Keratinocyte (primary cell): ENCODE results near the gene CACNA2D1. TPM values are rescaled to one million over a fixed set of nuclear protein-coding genes. Genes with fewer than 3 reads are reported as not detected.

Source experiments
- DNase-seq: peaks from one replicate; pipeline ENCODE4 v3.0.0-alpha.2; 2011; ENCODE audit warnings: low read depth, missing footprints, low spot score
- FAIRE-seq: peaks from 2 replicates; lab custom pipeline; 2011; peaks lifted over from hg19 to GRCh38; lab: Jason Lieb, UNC
- H2AFZ ChIP-seq: 2 replicates; pipeline ENCODE4 v1.6.0; 2012; ENCODE audit warnings: low read length, control low read depth, inconsistent platforms; ENCODE audit not compliant: control insufficient read depth
- H3K27ac ChIP-seq: 2 replicates; pipeline ENCODE4 v1.5.1; 2011; ENCODE audit warnings: low read length; ENCODE audit not compliant: control insufficient read depth, insufficient read depth
- H3K27me3 ChIP-seq: 3 replicates; pipeline ENCODE4 v1.6.0; 2011; ENCODE audit warnings: low read length; ENCODE audit not compliant: control insufficient read depth, insufficient read depth; ENCODE audit errors: extremely low read depth
- H3K36me3 ChIP-seq, 2 experiments: 2 replicates in 1 of 2; 3 replicates in 1 of 2; pipeline ENCODE4 v1.5.1; 2011; ENCODE audit warnings: low read length in 2 of 2, mild to moderate bottlenecking in 1 of 2; ENCODE audit not compliant: control insufficient read depth in 2 of 2, insufficient read depth in 2 of 2; ENCODE audit errors: extremely low read depth in 1 of 2
- H3K4me1 ChIP-seq: 3 replicates; pipeline ENCODE4 v1.5.1; 2011; ENCODE audit warnings: low read length; ENCODE audit not compliant: control insufficient read depth, insufficient read depth; ENCODE audit errors: extremely low read depth
- H3K4me2 ChIP-seq: 3 replicates; pipeline ENCODE4 v1.6.0; 2011; ENCODE audit warnings: low read depth, low read length; ENCODE audit not compliant: control insufficient read depth, insufficient read depth; ENCODE audit errors: extremely low read depth
- H3K4me3 ChIP-seq, 3 experiments: fragments of 200-600 bp in 1 of 3; sonication (generic) in 1 of 3; 2 replicates in 2 of 3; 3 replicates in 1 of 3; pipeline ENCODE4 v1.5.1; 2011 to 2016; ENCODE audit warnings: low read length in 3 of 3, mild to moderate bottlenecking in 3 of 3, control low read depth in 2 of 3, inconsistent platforms in 1 of 3, low read depth in 1 of 3, mixed read lengths in 1 of 3, mixed run types in 1 of 3, moderate library complexity in 1 of 3; ENCODE audit not compliant: control insufficient read depth in 2 of 3, insufficient read depth in 2 of 3; ENCODE audit errors: extremely low read depth in 1 of 3
- H3K79me2 ChIP-seq: 2 replicates; pipeline ENCODE4 v1.6.0; 2012; ENCODE audit warnings: low read length; ENCODE audit not compliant: control insufficient read depth, insufficient read depth
- H3K9ac ChIP-seq: 3 replicates; pipeline ENCODE4 v1.6.0; 2011; ENCODE audit warnings: low read length; ENCODE audit not compliant: control insufficient read depth, insufficient read depth; ENCODE audit errors: extremely low read depth
- H3K9me1 ChIP-seq: 3 replicates; pipeline ENCODE4 v1.6.0; 2011; ENCODE audit warnings: low read length; ENCODE audit not compliant: control insufficient read depth, insufficient read depth; ENCODE audit errors: extremely low read depth
- H3K9me3 ChIP-seq: 2 replicates; pipeline ENCODE4 v1.5.1; 2012; ENCODE audit warnings: low read depth, low read length; ENCODE audit not compliant: control insufficient read depth
- H4K20me1 ChIP-seq: 3 replicates; pipeline ENCODE4 v1.6.0; 2011; ENCODE audit warnings: low read length; ENCODE audit not compliant: control insufficient read depth, insufficient read depth; ENCODE audit errors: extremely low read depth
- EZH2 ChIP-seq: IDR thresholded peaks from one replicate; pipeline ENCODE4 v1.6.1; 2012; ENCODE audit warnings: inconsistent platforms, mild to moderate bottlenecking, low read length, moderate library complexity
- dilution Hi-C: fragments of 300-500 bp; cut with MboI; formaldehyde crosslinking; loops from one replicate; pipeline ENCODE4 v1.7.0; 2020; ENCODE audit warnings: low sequenced_read_pairs; ENCODE audit not compliant: extremely low pct_ligation_motif_present
- polyA plus RNA-seq, 5 experiments: library from polyadenylated mRNA; depleted of rRNA in 3 of 5; stranded (reverse) in 3 of 5; stranded (forward) in 1 of 5; unstranded in 1 of 5; fragments of >200 nt; gene quantifications; 1 replicate in 1 of 5; 2 replicates in 3 of 5; 3 replicates in 1 of 5; pipeline versions ENCODE4 v1.2.1 to v1.2.3, GENCODE V29; 2011 to 2012; ENCODE audit warnings: missing spikeins in 2 of 5, low read depth in 1 of 5, low replicate concordance in 1 of 5
- TF ChIP-seq, protein P1 (sequence below), 3 experiments: IDR thresholded peaks in 1 of 3; conservative IDR thresholded peaks in 1 of 3; optimal IDR thresholded peaks in 1 of 3; 2 replicates in 2 of 3; 3 replicates in 1 of 3; pipeline versions ENCODE3 to v1.5.1; 2011; ENCODE audit warnings: low read length in 3 of 3, mild to moderate bottlenecking in 3 of 3, moderate library complexity in 2 of 3, control low read depth in 1 of 3, inconsistent platforms in 1 of 3; ENCODE audit not compliant: insufficient read depth in 2 of 3; ENCODE audit errors: extremely low read depth in 1 of 3

CACNA2D1 gene
- polyA plus RNA-seq, 1 donor (not counting 4 experiments of a cell fraction or from before 2014, with no cell fraction given) = 1.8 TPM

DNA sequence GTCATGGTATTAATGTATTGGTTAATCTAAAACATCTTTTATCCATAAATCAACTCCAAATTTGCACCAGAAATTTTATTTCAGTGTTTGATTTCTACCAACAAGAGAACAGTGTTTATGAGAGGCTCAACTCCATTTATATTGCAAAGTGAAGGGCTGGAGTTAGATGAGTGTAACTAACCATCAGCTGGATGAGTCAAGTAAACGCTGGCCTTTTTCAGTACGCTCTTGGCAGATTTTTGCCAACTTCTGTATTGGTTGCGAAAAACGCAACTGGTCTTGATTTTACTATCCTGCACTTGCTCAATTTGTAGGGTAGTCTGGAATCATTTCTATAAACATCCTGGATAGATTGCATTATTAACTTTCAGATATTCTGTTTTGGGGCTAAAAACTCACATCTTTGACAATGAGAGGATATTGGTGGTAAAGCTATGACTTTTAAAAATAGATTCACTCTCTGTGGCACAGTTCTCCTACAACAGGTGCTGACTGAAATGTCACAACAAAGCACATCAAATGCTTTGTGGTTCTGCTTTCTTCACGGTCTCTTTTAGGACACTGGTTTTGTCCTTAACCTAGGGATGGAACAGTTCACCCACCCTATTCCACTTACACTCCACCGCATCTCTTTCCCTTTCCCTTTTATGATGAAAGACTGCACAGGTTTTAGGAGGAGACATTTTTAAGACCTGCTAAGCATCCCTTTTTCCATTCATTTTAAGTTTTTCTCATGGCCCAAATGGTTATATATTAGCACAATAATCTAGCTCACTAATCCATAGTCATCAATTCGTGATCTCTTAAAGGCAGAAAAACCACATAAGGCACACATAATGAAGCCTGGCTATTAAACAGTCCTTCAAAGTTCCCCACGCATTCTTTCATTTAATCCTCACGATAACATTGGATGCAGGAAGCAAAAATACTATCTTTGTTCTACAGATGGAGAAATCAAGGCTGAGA is 12.8 kb downstream of the CACNA2D1 start:
- H3K4me3 ChIP-seq = no peak overlapping the region
- FAIRE-seq = no peak
- no peak overlapping the region for H3K4me2 ChIP-seq

DNA sequence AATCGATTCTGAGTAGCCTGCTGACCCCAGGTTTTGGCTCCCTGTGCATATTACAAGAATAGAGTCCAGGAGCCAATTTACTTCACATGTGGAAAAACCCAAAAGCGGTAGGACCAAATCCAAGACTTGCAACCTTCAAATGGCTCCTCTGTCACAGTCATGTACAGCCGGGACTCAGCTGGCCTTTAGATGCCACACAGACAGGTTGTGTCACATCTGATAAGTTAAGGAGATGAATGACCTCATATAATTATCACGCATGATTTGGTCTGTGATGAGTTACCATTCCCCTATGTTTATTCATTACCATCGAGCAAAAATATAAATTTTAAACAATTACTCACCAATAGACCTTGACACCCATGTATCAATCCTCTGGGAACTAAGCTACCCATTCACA is 14.2 kb downstream of the CACNA2D1 start:
- no peaks in the 10 kb centered on the region for H3K79me2 ChIP-seq
- H3K9ac ChIP-seq = no peak overlapping the region
- TF ChIP-seq EZH2 = no peak
- DNase-seq = no peak
- no peak for FAIRE-seq
- no peak overlapping the region for H2AFZ ChIP-seq
- H3K4me2 ChIP-seq = no peak overlapping the region
- no peak overlapping the region for H3K4me3 ChIP-seq
- H4K20me1 ChIP-seq = no peaks in the 10 kb centered on the region
- no peaks in the 10 kb centered on the region for H3K9me3 ChIP-seq
- no peaks in the 10 kb centered on the region for H3K36me3 ChIP-seq
- no peaks in the 10 kb centered on the region for H3K27me3 ChIP-seq
- H3K4me1 ChIP-seq = no peaks in the 10 kb centered on the region
- H3K27ac ChIP-seq = no peak overlapping the region
- dilution Hi-C loops = no loop called here
- no peaks in the 10 kb centered on the region for H3K9me1 ChIP-seq

More for the DNA sequence above, 12.8 kb downstream of the CACNA2D1 start:
- no peak overlapping the region for H3K27ac ChIP-seq
- no peak for DNase-seq
- no peak for TF ChIP-seq EZH2
- TF ChIP-seq, protein P1, sequence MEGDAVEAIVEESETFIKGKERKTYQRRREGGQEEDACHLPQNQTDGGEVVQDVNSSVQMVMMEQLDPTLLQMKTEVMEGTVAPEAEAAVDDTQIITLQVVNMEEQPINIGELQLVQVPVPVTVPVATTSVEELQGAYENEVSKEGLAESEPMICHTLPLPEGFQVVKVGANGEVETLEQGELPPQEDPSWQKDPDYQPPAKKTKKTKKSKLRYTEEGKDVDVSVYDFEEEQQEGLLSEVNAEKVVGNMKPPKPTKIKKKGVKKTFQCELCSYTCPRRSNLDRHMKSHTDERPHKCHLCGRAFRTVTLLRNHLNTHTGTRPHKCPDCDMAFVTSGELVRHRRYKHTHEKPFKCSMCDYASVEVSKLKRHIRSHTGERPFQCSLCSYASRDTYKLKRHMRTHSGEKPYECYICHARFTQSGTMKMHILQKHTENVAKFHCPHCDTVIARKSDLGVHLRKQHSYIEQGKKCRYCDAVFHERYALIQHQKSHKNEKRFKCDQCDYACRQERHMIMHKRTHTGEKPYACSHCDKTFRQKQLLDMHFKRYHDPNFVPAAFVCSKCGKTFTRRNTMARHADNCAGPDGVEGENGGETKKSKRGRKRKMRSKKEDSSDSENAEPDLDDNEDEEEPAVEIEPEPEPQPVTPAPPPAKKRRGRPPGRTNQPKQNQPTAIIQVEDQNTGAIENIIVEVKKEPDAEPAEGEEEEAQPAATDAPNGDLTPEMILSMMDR (optimal IDR thresholded peaks at IDR 0.05 in 1 of 3, IDR thresholded peaks at IDR 0.05 in 1 of 3, conservative IDR thresholded peaks at IDR 0.05 in 1 of 3; ENCODE audit: extremely low read depth in 1 of 3, insufficient read depth in 2 of 3, low read length in 3 of 3) = no peak
- no peak overlapping the region for H2AFZ ChIP-seq
- H3K36me3 ChIP-seq = no peaks in the 10 kb centered on the region
- H3K4me1 ChIP-seq = no peaks in the 10 kb centered on the region
- H4K20me1 ChIP-seq = no peaks in the 10 kb centered on the region
- no peak overlapping the region for H3K9ac ChIP-seq
- H3K79me2 ChIP-seq = no peaks in the 10 kb centered on the region
- no peaks in the 10 kb centered on the region for H3K9me3 ChIP-seq
- dilution Hi-C loops = no loop called here
- H3K9me1 ChIP-seq = no peaks in the 10 kb centered on the region
- H3K27me3 ChIP-seq = no peaks in the 10 kb centered on the region
